PC-3 (cell line): ENCODE measurements around the gene TMC2.
"Not testable (repeated sequence)": the region's sequence is repeated elsewhere in the genome, so short reads cannot be mapped to it uniquely, and the experiment has no call there.

Source experiments
- CTCF ChIP-seq: fragments of 300-600 bp; sonication (generic); conservative IDR thresholded peaks from 2 replicates; pipeline ENCODE4 v1.5.1; 2017; ENCODE audit warnings: antibody characterized with exemption, low read depth, mild to moderate bottlenecking, low read length
- EZH2 ChIP-seq: fragments of 300-600 bp; sonication (generic); IDR thresholded peaks from one replicate; pipeline ENCODE4 v1.6.1; 2017; ENCODE audit warnings: antibody characterized with exemption, mild to moderate bottlenecking, low read length; ENCODE audit not compliant: unreplicated experiment
- EZH2phosphoT487 ChIP-seq: fragments of 300-600 bp; sonication (generic); IDR thresholded peaks from 2 replicates; pipeline ENCODE4 v1.6.1; 2018; ENCODE audit warnings: mild to moderate bottlenecking, antibody characterized with exemption, low read length, borderline replicate concordance

- TF ChIP-seq EZH2, CTCF, EZH2phosphoT487: not testable (repeated sequence)
These were observed 13.4 kb upstream of the TMC2 start for GRCh38 chr20:2522826-2523429.
